T-helper 17 cell (primary cell): Measurements from ENCODE around the gene VMP1. TPM values are rescaled to one million over a fixed set of nuclear protein-coding genes. Genes with fewer than 3 reads are reported as not detected.
"Not testable (repeated sequence)": the region's sequence is repeated elsewhere in the genome, so short reads cannot be mapped to it uniquely, and the experiment has no call there.

Experiments used
- ATAC-seq: fragments of 150-1000 bp; cut with Tn5 transposase; 2 replicates; pipeline ENCODE4 v1.10.0; 2021; ENCODE audit warnings: mild to moderate bottlenecking, moderate library complexity
- DNase-seq, 3 donors: peaks; one replicate each; pipeline versions ENCODE4 v3.0.0 to v3.0.0-alpha.2; 2020 to 2021
- H3K9me3 ChIP-seq: one replicate; pipeline ENCODE4 v1.7.0; 2013; ENCODE audit warnings: low read length, mild to moderate bottlenecking; ENCODE audit not compliant: control insufficient read depth, poor library complexity, severe bottlenecking
- H3K27ac Mint-ChIP-seq: one replicate; pipeline ENCODE4 v1.8.0; 2022; ENCODE audit warnings: mild to moderate bottlenecking, moderate library complexity, mixed read lengths
- H3K27me3 Mint-ChIP-seq: one replicate; pipeline ENCODE4 v1.8.0; 2022; ENCODE audit warnings: mixed read lengths
- H3K36me3 Mint-ChIP-seq: one replicate; pipeline ENCODE4 v1.8.0; 2022; ENCODE audit warnings: low read depth, mixed read lengths
- H3K4me1 Mint-ChIP-seq: one replicate; pipeline ENCODE4 v1.8.0; 2022; ENCODE audit warnings: mild to moderate bottlenecking, mixed read lengths
- H3K4me3 Mint-ChIP-seq: one replicate; pipeline ENCODE4 v1.8.0; 2022; ENCODE audit warnings: mild to moderate bottlenecking, moderate library complexity, mixed read lengths
- total RNA-seq, 4 donors: library from RNA in 2 of 4; stranded (reverse) in 2 of 4; gene quantifications; one replicate each; pipeline ENCODE4 v1.2.3 and lab custom pipeline; 2022 to 2026

VMP1 gene
- total RNA-seq, 2 donors from 2014 or later = 132 to 159 TPM

DNA sequence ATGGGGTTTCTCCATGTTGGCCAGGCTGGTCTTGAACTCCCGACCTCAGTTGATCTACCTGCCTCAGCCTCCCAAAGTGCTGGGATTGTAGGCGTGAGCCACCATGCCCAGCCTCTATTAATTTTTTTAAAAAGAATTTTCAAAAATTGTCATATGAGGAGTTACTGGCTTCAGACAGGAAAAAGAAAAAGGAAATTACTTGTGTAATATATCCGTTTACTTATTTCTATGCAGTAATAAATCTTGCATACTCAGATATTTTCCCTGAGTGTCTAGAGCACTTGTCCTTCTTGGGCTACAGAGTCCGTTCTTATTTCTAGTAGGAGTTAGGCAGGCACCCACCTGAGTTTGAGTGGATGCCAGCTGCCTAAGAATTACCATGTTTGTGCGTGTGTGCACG is 85.8 kb downstream of the VMP1 start:
- H3K36me3 Mint-ChIP-seq = peaks cover 4% of the 10 kb centered on the region

DNA sequence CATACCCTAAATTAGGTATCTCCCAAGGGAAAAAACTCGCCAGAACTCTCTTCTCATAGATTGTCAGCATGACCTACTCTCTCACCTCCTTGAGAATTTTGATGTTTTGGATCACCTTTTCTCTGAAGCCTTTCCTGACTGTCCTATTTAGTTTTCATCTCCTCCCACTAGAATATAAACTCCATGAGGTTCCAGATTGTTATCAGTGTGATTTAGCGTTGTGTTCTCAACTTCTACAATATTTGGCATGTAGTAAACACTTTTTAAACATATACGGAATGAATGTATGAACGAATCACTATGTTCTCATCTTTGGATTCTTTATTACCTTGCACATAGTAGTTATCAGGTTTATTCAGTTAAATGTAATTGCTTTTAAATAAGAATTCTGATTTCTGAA is 88.7 kb downstream of the VMP1 start:
- H3K36me3 Mint-ChIP-seq = peaks cover 4% of the 10 kb centered on the region
- no peak overlapping the region for H3K4me3 Mint-ChIP-seq
- DNase-seq = no peak
- H3K4me1 Mint-ChIP-seq = peaks cover 11% of the 10 kb centered on the region
- no peaks in the 10 kb centered on the region for H3K27me3 Mint-ChIP-seq
- H3K27ac Mint-ChIP-seq = peak overlapping the region; percentile 83
- no peak for ATAC-seq
- H3K9me3 ChIP-seq = no peaks in the 10 kb centered on the region

More for the DNA sequence above, 85.8 kb downstream of the VMP1 start:
- H3K4me1 Mint-ChIP-seq = peaks cover 12% of the 10 kb centered on the region
- no peak overlapping the region for H3K4me3 Mint-ChIP-seq
- no peaks in the 10 kb centered on the region for H3K27me3 Mint-ChIP-seq
- no peak overlapping the region for H3K27ac Mint-ChIP-seq
- no peaks in the 10 kb centered on the region for H3K9me3 ChIP-seq
- no peak for ATAC-seq
- no peak for DNase-seq

DNA sequence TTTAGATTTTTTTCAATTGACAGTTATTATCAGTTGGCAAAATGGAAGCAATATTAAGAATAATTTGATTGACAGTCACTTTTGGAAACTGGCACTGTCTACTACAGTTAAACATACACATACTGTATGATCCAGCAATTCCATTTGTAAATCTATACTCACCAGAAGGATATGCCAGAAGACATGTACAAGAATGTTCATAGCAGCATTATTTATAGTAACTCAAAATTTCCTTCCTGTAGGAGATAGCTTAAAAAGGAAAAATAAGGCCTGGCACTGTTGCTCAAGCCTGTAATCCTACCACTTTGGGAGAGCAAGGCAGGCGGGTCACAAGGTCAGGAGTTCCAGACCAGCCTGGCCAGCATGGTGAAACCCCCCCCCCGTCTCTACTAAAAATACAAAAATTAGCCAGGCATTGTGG is 89.3 kb downstream of the VMP1 start:
- H3K9me3 ChIP-seq = no peaks in the 10 kb centered on the region
- Mint-ChIP-seq H3K4me1 (peaks cover 11% of the 10 kb centered on the region), H3K27ac (peak overlapping the region; percentile 83), H3K36me3 (peaks cover 4% of the 10 kb centered on the region), H3K4me3 (no peak overlapping the region), H3K27me3 (no peaks in the 10 kb centered on the region)
- no peak for DNase-seq
- ATAC-seq = no peak

DNA sequence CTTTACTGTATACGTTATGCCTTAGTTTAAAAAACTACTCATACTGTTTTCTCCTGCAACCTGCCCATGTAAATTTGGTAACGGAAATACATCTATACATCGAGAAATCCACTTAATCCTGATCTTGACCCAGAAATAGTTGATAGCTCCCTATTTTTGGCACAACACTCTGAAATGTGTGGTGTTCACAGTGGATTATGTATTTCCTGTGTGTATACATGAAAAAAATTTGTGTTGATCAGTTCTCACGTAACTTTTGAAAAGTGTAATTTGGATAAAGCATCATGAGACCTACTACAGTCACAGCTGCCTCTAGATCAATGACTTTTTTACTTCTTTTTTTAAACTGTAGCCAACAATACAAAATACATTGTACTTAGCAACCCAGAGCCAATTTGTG is 90.7 kb downstream of the VMP1 start:
- H3K27ac Mint-ChIP-seq = peak overlapping the region; percentile 83
- DNase-seq (no peak), ATAC-seq (no peak)
- H3K4me3 Mint-ChIP-seq = peak overlapping the region; percentile 52
- no peaks in the 10 kb centered on the region for H3K27me3 Mint-ChIP-seq
- H3K4me1 Mint-ChIP-seq = peaks cover 10% of the 10 kb centered on the region
- H3K9me3 ChIP-seq = no peaks in the 10 kb centered on the region
- H3K36me3 Mint-ChIP-seq = peaks cover 4% of the 10 kb centered on the region

DNA sequence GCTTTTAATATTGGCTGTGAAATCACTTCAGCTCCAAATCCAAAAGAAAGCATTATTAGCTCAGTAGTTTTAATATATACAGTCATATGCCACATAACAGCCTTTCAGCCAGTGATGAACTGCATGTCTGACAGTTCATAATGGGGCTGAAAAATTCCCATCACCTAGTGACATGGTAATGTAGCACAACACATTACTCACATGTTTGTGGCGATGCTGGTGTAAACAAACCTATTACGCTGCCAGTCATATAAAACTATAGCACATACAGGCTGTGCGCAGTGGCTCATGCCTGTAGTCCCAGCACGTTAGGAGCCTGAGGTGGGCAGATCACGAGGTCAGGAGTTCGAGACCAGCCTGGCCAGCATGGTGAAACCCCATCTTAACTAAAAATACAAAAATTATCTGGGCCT is 93.1 kb downstream of the VMP1 start:
- H3K27ac Mint-ChIP-seq = peak overlapping the region; percentile 49

DNA sequence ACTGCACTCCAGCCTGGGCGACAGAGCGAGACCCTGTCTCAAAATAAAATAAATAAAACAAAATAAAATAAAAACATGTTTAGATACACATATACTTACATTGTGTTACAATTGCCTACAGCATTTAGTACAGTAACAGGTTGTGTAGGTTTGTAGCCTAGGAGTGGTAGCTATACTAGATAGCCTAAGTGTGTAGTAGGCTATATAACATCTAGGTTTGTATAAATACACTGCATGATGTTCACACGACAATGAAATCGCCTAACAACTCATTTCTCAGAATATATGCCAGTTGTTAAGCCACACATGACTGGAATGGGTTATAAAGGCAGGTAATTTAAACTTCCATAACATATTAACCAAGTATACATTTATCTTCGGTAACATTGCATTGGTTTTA is 94.7 kb downstream of the VMP1 start:
- Mint-ChIP-seq H3K4me3 (no peak overlapping the region), H3K27me3 (no peaks in the 10 kb centered on the region), H3K4me1 (peaks cover 6% of the 10 kb centered on the region), H3K36me3 (no peaks in the 10 kb centered on the region), H3K27ac (no peak overlapping the region)
- no peaks in the 10 kb centered on the region for H3K9me3 ChIP-seq
- DNase-seq (no peak), ATAC-seq (no peak)

More for the DNA sequence above, 93.1 kb downstream of the VMP1 start:
- H3K4me3 Mint-ChIP-seq = peak overlapping the region; percentile 57
- H3K36me3 Mint-ChIP-seq = peaks cover 4% of the 10 kb centered on the region
- peaks cover 10% of the 10 kb centered on the region for H3K4me1 Mint-ChIP-seq
- ATAC-seq (peak; percentile 65), DNase-seq (no peak)
- H3K9me3 ChIP-seq = no peaks in the 10 kb centered on the region
- H3K27me3 Mint-ChIP-seq = no peaks in the 10 kb centered on the region

DNA sequence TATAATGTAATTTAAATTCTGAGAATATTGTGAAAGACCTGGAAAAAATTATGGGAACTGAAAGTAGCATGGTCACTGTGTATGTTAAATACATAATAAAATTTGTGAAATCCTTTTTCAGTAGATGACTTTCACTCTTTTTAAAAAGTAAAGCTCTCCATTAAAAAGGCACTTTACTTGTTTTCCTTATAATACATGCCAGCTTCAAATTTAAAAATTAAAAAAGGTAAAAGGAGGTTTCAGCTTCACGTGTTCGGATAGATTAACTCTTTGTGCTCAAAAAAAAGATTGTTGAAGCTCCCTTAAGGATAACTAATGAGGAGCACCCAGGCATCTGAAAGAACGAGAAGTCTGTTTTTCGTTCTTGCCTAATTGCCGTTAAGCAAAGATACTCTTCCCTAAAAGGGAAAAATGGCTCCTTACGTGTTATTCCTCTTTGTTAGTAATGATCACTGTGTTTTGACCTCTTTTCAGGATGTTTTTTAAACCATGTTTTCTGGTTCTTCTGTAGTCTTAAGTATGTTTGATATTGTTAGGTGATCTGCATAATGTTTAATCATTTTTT is 97.5 kb downstream of the VMP1 start:
- Mint-ChIP-seq H3K4me3 (no peak overlapping the region), H3K4me1 (peaks cover 4% of the 10 kb centered on the region), H3K27ac (no peak overlapping the region), H3K36me3 (no peaks in the 10 kb centered on the region), H3K27me3 (no peaks in the 10 kb centered on the region)
- no peak for ATAC-seq
- DNase-seq = no peak
- H3K9me3 ChIP-seq = no peaks in the 10 kb centered on the region

DNA sequence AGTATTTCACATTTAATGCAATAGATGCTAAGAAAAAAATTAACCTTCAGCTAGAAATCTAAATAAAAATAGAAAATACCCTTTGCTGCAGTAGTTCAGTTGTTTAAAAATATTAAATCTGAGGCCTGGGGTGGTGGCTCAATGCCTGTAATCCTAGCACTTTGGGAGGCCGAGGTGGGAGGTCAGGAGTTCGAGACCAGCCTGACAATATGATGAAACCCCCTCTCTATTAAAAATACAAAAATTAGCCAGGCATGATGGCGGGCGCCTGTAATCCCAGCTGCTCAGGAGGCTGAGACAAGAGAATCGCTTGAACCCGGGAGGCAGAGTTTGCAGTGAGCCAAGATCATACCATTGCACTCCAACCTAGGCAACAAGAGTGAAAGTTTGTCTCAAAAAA is 98.9 kb downstream of the VMP1 start:
- not testable (repeated sequence) for H3K4me1 Mint-ChIP-seq

DNA sequence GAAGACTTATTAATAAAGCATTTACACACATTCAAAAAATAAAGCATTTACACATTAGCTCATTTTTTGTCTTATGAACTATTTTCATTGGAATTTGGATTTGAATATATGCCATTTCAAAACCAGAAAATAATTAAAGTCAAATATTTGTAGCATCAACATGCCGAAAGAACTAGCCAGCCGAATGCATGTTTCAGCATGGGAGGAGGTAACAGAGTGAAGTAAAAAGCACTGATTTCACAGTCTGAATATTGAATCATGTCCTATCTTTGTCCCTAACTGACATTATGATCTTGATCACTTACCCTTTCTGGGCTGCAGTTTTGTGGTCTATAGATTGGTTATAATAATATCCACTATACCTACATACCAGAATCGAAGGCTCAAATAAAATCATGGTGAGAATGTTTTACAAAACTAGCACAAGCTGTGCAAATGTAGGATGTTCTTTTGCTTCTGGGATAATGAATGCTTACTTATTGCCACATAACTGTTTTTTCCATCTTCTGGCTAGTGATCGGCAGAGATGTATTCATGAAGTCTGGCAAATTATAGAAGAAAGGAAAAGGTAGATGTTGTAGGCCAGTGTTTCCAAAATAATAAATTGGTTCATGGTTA is 100.5 kb downstream of the VMP1 start:
- no peak for ATAC-seq
- peaks cover 6% of the 10 kb centered on the region for H3K4me1 Mint-ChIP-seq
- no peak overlapping the region for H3K4me3 Mint-ChIP-seq
- no peaks in the 10 kb centered on the region for H3K27me3 Mint-ChIP-seq
- H3K9me3 ChIP-seq = no peaks in the 10 kb centered on the region
- H3K36me3 Mint-ChIP-seq = peaks cover 5% of the 10 kb centered on the region
- DNase-seq = no peak
- no peak overlapping the region for H3K27ac Mint-ChIP-seq

More for the DNA sequence above, 98.9 kb downstream of the VMP1 start:
- not testable (repeated sequence) for H3K27ac Mint-ChIP-seq, DNase-seq, ATAC-seq, H3K4me3 Mint-ChIP-seq, H3K36me3 Mint-ChIP-seq, H3K9me3 ChIP-seq, H3K27me3 Mint-ChIP-seq

DNA sequence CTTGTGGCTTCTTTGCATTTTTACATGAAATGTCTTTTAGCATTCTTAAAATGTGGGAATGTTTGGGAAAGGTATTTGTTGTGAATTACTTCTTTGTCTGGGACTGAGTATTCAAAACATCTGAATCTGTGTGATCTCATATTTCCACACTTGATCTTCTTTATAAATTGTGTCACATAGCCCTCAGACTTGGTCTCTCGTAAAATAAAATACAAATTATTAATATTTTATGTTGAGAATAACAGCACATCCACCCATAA is 103.4 kb downstream of the VMP1 start:
- Mint-ChIP-seq H3K27me3 (no peaks in the 10 kb centered on the region), H3K4me1 (peaks cover 7% of the 10 kb centered on the region), H3K4me3 (no peak overlapping the region), H3K27ac (no peak overlapping the region), H3K36me3 (peaks cover 6% of the 10 kb centered on the region)
- DNase-seq = no peak
- H3K9me3 ChIP-seq = no peaks in the 10 kb centered on the region
- ATAC-seq = no peak

DNA sequence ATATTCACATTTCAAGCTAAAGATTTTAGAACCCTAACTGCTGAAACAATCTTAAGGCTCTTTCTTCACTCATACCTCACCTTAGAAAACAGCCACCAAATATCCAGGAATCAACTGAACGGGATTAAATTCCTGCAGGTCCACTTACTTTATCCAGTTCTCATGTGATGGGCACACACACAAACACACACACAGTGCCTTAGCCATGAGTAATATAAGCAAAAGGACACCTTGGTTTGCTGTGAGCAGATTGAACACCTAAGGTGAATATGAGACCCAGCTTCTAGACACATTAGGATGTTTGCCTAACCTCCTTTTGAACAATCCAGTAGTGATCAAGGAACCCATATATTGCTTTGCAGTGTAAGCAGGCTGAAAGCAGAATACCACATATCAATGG is 103.8 kb downstream of the VMP1 start:
- H3K36me3 Mint-ChIP-seq = peaks cover 8% of the 10 kb centered on the region
- H3K4me3 Mint-ChIP-seq = no peak overlapping the region
- ATAC-seq (no peak), DNase-seq (no peak)
- peak overlapping the region; percentile 88 for H3K27ac Mint-ChIP-seq
- no peaks in the 10 kb centered on the region for H3K9me3 ChIP-seq
- peaks cover 9% of the 10 kb centered on the region for H3K4me1 Mint-ChIP-seq
- H3K27me3 Mint-ChIP-seq = no peaks in the 10 kb centered on the region

DNA sequence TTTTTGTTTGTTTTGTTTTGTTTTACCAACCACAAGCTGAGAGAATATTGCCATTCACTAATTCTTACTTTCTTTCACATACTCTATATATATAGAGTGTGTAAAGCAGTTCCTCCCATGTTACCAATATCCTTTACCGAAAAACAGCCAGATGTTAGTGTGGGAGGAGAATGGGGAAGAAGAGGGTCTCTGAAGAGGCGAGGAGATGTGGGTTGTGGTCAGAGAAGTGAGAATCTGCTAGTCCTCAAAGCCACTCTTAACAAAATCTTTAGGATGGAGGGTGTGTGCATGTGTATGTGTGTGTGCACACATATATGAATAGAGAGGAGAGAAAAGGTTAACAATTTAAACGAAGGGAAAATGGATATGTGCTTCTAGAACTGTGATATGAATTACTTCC is 104.7 kb downstream of the VMP1 start:
- no peaks in the 10 kb centered on the region for H3K27me3 Mint-ChIP-seq
- peaks cover 8% of the 10 kb centered on the region for H3K36me3 Mint-ChIP-seq
- DNase-seq (no peak), ATAC-seq (no peak)
- peak overlapping the region; percentile 88 for H3K27ac Mint-ChIP-seq
- no peaks in the 10 kb centered on the region for H3K9me3 ChIP-seq
- H3K4me3 Mint-ChIP-seq = no peak overlapping the region
- H3K4me1 Mint-ChIP-seq = peaks cover 9% of the 10 kb centered on the region

DNA sequence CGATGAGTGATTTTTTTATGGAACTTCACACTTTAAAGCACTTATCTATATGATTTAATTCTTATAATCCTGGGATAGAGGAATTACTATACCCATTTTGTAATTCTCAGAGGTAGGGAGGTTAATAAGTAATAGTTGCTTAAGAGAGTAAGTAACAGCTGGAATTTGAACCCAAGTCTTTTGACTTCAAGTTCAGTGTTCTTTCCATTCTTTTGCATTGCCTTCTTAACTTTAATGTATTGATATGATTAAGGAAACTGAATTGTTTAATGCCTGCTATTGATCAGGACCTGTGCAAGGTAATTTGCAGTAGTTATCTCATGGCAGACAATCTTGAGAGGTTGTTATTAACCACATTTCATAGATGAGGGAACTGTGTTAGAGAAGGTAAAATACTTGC is 106.8 kb downstream of the VMP1 start:
- no peak for ATAC-seq
- H3K9me3 ChIP-seq = no peaks in the 10 kb centered on the region
- Mint-ChIP-seq H3K4me3 (no peak overlapping the region), H3K27me3 (no peaks in the 10 kb centered on the region), H3K4me1 (peaks cover 5% of the 10 kb centered on the region), H3K27ac (peak overlapping the region; percentile 45), H3K36me3 (peaks cover 8% of the 10 kb centered on the region)
- DNase-seq = no peak

DNA sequence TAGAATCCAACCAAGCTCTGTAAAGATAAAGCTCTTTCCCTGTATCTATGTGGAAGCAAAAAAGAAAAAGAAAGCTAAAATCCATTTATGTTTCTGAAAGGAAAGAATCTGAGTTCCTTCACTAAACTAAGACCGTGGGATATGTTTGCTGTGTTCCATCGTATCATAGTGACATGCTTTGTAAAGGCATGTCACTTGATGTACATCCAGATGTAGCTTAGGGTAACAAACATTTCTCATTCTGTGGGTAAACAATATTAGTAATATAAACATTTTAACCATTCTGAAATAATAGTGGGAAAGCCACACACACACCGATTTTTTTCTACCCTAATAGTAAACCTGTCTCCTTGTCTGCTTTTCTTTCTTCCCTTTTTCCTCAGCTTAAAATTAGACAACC is 107.2 kb downstream of the VMP1 start:
- peak overlapping the region; percentile 45 for H3K27ac Mint-ChIP-seq
- H3K9me3 ChIP-seq = no peaks in the 10 kb centered on the region
- H3K27me3 Mint-ChIP-seq = no peaks in the 10 kb centered on the region
- peaks cover 8% of the 10 kb centered on the region for H3K36me3 Mint-ChIP-seq
- ATAC-seq = no peak
- H3K4me3 Mint-ChIP-seq = no peak overlapping the region
- peaks cover 5% of the 10 kb centered on the region for H3K4me1 Mint-ChIP-seq
- no peak for DNase-seq
